Ureter (tissue), 1 donor: ENCODE data around the gene GTF2H2. TPM values are rescaled to one million over a fixed set of nuclear protein-coding genes. Genes with fewer than 3 reads are reported as not detected.
"Not testable (repeated sequence)": the region's sequence is repeated elsewhere in the genome, so short reads cannot be mapped to it uniquely, and the experiment has no call there.

Source experiments
- DNase-seq: peaks from one replicate; pipeline ENCODE4 v3.0.0-alpha.2; 2020; ENCODE audit warnings: low spot score
- total RNA-seq: library from RNA; stranded (reverse); gene quantifications from one replicate; pipeline ENCODE4 v1.2.4, GENCODE V29; 2023
- donor health status: DM: yes; HTN: yes; CAD: no.

GTF2H2 gene
- 39.5 TPM for total RNA-seq

DNA sequence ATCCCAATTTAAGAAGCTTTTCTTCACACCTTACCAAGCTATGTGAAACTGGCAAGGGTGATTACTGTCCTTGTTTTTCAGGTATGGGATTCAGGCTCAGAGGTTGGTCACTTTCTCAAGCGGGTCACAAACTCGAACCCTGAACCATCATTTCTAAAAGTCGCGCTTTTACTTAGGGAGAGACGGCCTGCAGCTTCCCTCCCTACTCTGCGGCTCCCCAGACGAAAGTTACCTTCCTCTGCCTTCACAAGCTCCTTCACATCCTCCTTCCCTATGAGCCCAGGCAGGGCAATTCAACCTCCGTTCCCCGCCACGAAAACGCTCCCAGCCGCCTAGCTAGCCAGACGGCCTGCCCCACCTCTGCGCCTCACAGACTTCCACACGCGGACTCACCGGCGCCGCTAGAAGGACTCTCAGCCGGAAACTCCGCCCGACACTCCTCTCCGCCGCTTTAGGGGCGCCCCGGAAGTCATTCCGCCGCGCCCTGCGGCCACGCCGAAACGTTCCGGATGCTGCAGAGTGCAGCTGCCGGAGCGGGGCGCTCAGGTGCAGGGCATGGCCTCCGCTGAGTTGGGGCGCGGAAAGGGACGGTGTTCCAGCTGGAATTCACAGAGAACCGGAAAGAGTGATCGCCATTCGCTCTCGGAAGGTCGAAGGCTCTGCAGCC lies at the start of gene GTF2H2:
Gene GTF2H2, minus strand, starts transcription at position 415 of the 667 bp plus-strand sequence. CDS start 4,913 bp downstream, outside the sequence.
- DNase-seq: not testable (repeated sequence)

DNA sequence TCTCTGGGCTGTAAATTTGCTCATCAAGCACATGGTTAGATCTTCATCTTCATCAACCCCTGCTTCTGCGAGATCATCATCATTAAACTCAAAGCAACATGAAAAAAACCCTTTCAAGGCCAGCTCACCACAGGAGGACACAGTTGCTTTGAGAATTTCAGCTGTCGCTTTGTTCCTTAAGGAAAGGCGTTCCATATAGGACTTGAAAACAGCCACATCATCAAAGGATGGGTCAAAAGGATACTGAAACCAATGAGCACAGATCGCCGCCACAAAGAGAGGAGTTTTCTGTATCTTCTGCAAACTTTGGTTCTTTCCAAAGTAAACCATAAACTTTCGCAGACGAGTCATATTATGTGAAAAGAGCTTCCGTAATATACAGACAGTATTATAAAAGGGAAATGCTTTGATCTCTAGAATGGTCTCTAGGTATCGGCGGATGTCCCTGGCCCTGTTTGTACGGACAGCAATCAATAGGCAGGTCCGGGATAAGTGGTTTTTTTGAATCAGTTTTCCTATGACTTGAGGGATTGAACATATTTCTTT lies 42.3 kb upstream of the GTF2H2 start:
- DNase-seq: not testable (repeated sequence)

DNA sequence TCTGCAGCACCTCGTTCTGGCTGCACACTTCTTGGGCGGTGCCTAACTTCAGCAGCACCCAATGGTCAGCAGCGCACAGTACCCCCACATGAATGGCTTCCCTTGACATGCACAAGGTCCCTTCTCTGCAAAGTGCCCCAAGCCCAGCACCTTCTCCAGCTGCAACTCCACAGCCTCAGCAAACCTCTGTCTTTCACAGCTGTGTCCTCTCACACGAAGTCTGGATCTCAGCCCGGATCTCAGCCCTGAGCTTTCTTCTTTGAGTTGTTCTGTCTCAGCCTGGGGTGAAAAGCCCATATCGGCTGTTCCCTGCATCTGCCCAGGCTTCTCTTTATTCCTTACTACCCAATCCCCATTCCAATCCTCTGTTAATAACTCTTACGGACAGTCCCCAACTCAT lies 32.5 kb upstream of the GTF2H2 start:
- DNase-seq: not testable (repeated sequence)

DNA sequence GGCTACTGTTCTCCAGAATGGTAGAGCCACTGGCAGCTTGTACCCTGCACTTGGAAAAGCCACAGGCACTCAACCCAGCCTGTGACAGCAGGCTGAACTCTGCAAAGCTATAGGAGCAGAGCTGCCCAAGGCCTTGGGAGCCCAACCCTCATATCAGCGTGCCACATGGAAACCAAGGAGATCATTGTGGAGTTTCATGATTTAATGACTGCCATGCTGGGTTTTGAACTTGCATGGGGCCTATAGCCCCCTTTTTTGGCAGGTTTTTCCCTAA lies 30.4 kb upstream of the GTF2H2 start:
- not testable (repeated sequence) for DNase-seq

DNA sequence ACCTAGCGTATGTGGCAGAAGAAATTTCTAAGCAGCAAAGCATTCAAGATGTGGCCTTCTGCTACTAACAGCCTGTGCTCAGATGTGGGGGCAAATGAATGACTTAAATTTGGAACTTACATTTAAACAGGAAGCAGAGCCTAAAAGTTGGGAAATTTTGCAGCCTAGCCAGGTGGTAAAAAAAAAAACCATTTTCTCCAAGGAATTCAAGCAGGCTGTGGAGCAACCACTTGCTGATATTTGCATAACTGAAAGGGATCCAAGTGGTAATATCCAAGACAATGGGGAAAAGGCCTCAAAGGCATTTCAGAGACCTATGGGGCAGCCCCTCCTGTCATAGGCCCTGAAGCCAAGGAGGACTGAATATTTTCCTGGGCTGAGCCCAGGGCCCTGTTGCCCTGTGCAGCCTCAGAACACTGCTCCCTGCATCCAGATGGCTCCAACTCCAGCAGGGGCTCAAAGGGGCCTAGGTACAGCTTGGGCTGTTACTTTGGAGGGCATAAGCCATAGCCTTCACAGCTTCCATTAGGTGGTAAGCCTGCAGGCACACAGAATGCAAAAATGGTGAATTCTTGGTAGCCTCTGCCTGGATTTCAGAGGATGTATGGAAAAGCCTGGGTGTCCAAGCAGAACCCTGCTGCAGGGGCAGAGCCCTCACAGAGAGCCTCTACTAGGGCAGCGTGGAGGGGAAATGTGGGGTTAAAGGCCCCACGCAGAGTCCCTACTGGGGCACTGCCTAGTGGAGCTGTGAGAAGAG lies 29.9 kb upstream of the GTF2H2 start:
- not testable (repeated sequence) for DNase-seq

DNA sequence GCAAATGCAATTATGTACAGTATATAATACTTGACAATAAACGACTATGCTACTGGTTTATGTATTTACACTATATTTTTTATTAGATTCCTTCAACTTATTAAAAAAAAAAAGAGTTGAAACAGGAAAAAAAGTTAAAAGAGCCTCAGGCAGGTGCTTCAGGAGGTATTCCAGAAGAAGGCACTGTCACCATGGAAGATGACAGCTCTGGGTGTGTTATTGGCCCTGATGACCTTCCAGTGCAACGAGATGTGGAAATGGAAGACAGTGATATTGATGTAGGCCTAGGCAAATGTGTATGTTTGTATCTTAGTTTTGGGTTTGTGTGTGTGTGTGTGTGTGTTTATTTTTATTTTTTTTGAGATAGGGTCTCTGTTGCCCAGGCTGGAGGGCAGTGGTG lies 22.3 kb upstream of the GTF2H2 start:
- not testable (repeated sequence) for DNase-seq

DNA sequence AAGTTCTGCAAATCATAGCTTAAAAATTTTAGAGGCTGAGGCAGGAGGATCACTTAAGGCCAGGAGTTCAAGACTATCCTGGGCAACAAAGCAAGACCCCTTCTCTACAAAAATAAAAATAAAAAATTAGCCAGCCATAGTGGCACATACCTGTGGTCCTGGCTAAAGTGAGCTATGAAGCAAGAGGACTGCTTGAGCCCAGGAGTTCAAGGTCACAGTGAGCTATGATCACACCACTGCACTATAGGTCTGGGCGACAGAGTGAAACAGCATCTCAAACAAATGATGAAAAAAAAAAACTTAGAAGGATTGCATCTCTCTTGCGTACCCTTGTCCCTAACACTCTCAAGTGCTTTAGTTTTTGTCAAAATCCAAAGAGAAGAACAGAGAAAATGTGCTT lies 21.3 kb upstream of the GTF2H2 start:
- DNase-seq: not testable (repeated sequence)

DNA sequence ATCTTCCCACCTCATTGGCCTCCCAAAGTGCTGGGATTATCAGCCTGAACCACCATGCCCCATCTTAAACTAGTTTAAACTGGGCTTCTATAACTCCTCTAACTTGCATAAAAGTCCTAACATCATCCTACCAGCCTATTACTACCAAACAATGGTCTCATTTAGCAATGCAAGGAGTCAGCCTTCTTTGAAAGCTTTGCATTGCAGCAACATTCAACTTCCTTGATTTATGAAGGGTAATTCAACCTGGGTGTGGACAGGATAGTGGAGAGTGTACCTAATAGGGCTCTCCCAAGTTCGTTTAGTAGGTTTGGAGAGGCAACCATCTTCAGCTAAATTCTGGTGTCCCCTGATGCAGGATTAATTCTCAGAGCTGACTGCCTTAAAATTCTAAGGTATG lies 18.7 kb upstream of the GTF2H2 start:
- not testable (repeated sequence) for DNase-seq

DNA sequence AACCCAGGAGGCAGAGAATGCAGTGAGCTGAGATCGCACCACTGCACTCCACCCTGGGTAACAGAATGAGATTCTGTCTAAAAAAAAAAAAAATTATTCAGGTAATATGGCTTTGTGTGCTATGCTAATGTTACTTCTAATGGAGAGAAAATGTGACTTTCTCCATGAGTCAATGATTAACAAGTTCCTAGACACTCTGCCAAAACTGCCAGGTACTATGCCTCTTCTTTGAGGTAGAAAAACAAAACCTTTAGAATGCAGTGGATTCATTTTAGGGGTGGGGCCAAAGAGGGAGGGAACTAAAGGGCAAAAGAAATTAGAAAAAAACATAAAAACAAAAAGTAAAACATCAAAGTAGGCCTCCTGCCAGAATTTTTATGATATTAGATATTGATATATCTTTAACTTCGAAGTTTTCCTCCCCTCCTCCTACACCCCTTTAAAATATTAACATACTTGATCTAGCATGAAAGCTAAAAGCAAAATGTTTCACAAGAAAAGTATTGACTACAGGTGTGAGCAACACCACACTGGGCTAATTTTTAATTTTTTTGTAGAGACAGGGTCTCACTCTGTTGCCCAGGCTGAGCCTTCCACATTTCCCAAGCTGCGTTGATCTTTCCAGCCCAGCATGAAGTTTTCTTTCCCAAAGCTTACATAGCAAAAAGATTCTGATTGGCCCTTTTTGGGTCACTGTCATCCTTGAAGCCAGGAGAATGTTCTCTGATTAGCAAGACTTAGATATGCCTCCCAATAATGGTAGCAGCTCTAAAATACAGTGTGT lies 17.0 kb upstream of the GTF2H2 start:
- not testable (repeated sequence) for DNase-seq

DNA sequence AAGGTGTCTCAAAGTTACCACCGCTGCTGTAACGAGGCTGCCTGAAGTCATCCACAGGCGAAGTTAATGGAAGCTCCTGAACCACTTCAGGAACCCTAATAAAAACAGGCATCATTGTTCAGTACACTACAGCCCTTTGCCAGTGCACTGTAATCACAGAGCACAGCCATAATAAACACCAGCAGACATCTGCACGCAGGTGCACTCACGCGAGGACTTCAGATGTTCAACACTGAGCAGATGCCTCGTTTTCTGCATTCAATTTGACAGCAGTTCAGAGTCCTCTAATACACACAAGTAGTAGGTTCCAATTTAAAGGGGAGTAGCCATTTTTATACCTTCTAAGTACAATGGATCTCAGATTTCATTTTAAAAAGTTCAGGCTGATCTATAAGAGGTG lies 15.4 kb upstream of the GTF2H2 start:
- not testable (repeated sequence) for DNase-seq

DNA sequence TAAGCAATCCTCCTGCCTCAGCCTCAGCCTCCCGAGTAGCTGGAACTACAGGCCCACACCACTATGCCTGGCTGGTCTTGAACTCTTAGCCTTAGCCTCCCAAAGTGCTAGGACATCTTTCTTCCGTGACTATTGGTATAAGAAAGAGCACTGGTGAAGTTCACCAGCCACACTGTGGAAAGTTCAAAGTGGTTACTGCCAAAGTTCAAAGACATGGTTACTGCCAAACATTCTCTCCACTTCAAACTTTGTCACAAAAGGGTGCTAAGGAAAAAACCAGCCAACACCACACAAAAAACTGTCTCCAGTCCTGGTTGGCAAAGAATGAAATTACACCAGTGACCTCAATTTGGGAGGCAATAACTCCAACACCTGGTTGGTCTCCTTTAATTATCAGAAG lies 14.9 kb upstream of the GTF2H2 start:
- DNase-seq: not testable (repeated sequence)

DNA sequence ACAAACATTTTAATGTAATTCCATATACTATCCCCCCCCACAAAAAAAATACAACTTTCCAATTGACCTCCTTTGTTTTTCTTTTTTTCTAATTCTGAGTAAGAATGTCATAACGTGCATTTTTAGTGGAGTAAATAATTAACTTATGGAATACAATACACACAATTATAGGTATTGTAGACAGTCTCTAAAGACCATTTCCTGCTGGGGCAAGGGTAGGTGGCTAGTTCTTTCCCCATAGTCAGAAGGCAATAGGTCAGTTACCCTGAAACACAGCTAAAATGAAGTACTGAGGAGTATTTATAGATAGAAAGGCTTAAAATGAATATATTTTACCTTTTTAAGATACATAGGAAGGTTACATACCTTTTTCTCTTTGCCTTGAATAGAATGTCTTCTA lies 6.2 kb downstream of the GTF2H2 start:
- not testable (repeated sequence) for DNase-seq

DNA sequence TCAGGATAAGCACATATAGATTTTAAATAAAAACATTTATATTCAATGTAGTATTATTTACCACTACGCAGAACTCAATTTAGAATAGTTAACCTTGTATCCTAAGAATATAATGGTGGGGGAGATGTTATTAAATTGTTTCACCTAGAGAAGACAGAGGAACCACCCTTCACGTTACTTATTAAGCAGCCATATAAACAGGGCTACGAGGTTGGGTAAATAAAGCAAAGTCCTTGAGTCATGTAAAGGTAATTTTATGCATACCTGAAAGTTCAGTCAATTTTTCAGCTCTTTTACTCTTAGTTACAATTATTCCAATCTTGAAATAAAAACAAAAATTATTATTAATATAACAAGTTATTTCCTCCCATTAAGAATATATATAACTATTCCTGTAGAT lies 8.1 kb downstream of the GTF2H2 start:
- DNase-seq: not testable (repeated sequence)

DNA sequence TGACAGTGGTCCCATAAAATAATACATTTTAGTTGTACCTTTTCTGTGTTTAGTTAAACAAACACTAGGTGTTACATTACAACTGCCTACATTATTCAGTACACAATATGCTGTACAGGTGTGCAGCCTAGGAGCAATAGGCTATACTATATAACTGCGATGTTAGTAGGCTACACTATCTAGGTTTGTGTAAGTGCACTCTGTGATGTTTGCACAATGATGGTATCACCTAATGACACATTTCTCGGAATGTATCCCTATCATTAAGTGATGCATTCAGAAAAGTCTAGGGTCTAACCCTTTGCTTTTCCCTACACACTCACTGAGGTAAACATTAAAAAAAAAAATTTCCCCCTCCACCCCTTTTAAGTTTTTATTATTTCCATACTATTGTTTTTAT lies 22.7 kb downstream of the GTF2H2 start:
- not testable (repeated sequence) for DNase-seq

DNA sequence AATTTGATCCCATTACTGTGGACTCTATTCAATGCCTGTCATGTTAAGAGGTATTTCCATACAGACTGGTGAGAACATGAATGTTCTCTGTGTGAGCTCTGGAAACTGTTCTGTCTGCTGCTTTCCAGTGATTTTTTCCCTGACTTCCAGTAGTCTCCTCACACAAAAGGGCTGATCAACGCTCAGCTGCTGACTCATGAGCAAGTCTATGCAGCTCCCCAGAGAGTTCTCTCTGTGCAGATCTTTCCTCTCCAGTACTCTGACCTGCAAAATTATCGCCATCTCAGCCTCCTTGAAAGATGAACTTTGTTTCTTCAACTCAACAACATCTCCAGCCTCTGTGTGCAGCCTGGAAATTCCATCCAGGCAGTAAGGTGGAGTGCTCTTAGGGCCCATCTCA lies 23.3 kb downstream of the GTF2H2 start:
- not testable (repeated sequence) for DNase-seq

DNA sequence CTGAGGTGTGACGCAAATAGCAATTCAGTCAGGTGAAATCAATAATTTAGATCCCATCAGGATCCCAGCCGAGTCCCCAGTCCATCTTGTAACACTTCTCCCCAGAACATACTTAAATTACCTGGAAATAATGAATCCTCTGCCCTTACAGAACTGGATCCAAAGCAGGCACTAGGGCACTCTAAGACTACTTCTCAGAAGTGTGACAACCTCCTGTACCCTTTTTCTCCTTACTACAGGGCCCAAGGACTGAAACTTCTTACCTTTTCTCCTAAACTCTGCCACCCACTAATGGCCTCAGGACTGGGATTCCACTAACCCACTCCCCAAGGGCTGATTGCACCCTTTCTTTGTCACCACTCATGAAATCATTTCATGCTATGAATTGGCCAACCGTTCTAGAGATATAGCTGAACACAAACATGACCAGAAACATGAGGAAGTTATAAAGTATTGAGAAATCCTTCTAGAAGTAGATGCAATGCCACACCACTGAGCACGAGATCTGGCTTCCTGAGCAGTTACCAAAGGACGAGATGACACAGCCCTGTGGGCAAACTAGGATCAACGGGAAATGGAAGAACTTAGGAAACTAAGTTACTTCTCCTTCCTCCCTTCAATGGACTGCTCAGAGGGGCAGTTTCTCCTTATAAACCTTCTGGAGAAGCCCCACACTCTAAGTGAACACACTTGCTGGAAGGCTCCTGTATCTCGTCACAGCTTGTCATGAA lies 36.3 kb downstream of the GTF2H2 start:
- not testable (repeated sequence) for DNase-seq

DNA sequence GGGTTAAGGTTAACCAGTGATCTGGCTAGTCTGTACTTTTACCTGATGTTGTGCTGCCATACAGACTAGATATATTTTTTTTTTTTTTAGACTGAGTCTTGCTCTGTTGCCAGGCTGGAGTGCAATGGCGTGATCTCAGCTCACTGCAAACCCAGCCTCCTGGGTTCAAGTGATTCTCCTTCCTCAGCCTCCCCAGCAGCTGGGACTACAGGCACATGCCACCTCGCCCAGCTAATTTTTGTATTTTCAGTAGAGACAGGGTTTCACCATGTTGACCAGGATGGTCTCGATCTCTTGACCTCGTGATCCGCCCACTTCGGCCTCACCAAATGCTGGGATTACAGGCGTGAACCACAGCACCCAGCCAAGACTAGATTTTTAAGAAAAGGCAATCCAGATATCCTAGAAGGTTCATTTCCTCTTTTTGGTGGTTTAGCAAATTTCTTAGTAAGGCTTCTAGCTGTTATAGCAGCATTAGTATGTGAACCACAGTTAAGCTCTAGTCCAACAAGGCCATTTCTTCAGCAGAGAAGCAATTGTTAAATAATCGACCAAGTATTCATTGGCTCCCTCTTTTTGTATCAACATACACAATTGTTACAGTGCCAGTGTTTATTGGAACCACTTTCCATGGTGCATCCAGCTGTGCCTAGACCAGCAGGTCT lies 42.1 kb downstream of the GTF2H2 start, which contains the start of gene NAIP:
Gene NAIP, minus strand, starts transcription at position 51 of the 665 bp plus-strand sequence. CDS start 12,424 bp downstream, outside the sequence.
- DNase-seq: not testable (repeated sequence)

DNA sequence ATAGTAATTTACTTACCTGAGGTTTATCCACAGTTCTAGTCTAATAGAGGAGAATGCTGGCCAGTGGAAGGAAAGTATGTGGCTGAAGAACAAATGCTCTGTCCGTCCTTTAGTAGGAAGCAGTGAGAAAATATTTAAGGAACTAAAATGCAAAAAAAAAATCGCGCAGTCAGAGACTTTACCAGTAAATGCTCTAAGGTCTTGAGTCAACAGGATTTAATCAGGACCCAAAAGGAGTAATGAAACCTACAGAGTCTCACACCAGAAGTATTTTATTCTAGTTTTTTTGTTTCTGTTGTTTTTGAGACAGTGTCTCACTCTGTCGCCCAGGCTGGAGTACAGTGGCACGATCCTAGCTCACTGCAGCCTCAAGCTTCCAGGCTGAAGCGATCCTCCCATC lies 46.8 kb downstream of the GTF2H2 start:
- DNase-seq: not testable (repeated sequence)

DNA sequence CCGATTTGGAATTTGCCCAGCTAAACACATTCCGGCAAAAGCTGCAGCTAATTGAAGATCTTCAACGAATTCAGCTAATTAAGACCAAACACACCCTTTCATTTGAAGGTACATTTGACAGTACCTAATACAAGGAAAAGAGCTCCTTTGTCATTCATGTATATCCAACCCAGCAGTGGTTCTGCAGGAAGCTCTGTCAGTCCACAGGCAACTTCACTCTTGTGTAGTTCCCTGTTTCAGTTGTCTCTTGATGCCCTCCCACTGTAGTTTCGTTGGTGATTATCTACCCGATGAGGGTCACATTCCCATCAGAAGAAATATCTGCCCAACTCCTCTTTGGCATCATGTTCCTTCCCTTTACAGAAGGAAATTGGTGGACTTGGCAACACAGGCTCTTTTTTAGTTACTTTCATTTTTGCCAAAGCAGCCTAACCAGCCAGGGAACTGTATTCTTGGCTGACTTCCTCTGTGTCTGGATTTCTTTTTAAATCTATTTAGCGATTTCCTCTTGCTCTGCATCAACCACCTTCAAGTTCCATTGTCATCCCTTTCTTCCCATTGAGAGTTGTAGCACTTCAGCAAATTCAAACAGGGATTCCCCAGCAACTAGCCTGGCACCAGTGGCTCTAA lies 49.0 kb downstream of the GTF2H2 start:
- not testable (repeated sequence) for DNase-seq

DNA sequence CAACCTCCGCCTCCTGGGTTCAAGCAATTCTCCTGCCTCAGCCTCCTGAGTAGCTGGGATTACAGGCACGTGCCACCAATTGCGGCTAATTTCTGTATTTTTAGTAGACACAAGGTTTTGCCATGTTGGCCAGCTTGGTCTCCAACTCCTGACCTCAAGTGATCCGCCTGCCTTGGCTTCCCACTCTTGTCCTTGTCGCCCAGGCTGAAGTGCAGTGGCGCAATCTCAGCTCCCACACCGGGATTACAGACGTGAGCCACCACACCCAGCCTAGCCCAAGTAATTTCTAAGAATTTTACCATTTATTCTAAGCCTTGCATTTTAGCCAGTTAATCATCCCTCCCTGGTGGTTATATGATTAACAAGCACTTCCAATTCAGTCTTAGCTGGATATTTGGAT lies 53.3 kb downstream of the GTF2H2 start:
- DNase-seq: no peak
